Measurements from ENCODE around the gene SORL1. TPM values are rescaled to one million over a fixed set of nuclear protein-coding genes. Genes with fewer than 3 reads are reported as not detected.

SORL1 gene
- total RNA-seq, 1 experiment from 2014 or later = 68.3 TPM

- no peak overlapping the region for H3K23ac ChIP-seq (ENCODE audit: insufficient read length, low read depth, low read length)
- H3K9me3 Mint-ChIP-seq = no peaks in the 10 kb centered on the region; a peak in 1 of 5 replicates
- H3K14ac ChIP-seq (ENCODE audit: insufficient read depth, low read length) = no peak overlapping the region
- no peak overlapping the region for H3K18ac ChIP-seq (ENCODE audit: insufficient read length, low read depth, low read length)
- TF ChIP-seq CTCF (conservative IDR thresholded peaks at IDR 0.05) = no peak
- no peak overlapping the region for H2BK5ac ChIP-seq (ENCODE audit: insufficient read length, low read length)
- no peak for DNase-seq
- no peak overlapping the region for H2BK12ac ChIP-seq (ENCODE audit: insufficient read length, low read depth, low read length)
- H4K91ac ChIP-seq (ENCODE audit: insufficient read length, low read depth, low read length) = no peak overlapping the region
- no peak overlapping the region for H3K56ac ChIP-seq (ENCODE audit: insufficient read length, low read depth, low read length)
- no peaks in the 10 kb centered on the region for H3K79me1 ChIP-seq (ENCODE audit: insufficient read depth, low read depth, low read length, poor library complexity, severe bottlenecking)
- H3K36me3 Mint-ChIP-seq (ENCODE audit: insufficient read depth in 1 of 3, low read depth in 3 of 3) = no peaks in the 10 kb centered on the region; a peak in 1 of 7 replicates
- H3T11ph ChIP-seq (ENCODE audit: low read length) = no peak overlapping the region
- H4K20me1 ChIP-seq (ENCODE audit: control insufficient read depth, insufficient read depth, insufficient read length) = no peaks in the 10 kb centered on the region
- H3K4ac ChIP-seq (ENCODE audit: low read depth, low read length) = no peak overlapping the region
- H3K27me3 Mint-ChIP-seq (ENCODE audit: low read depth) = no peaks in the 10 kb centered on the region
- no peaks in the 10 kb centered on the region for H3K79me2 ChIP-seq (ENCODE audit: insufficient read depth, low read length)
- no peak overlapping the region for H4K8ac ChIP-seq (replicated peaks; ENCODE audit: insufficient read length, low read depth, low read length)
- H3K4me1 Mint-ChIP-seq = peaks cover 5 to 10% of the 10 kb centered on the region in 2 experiments; a peak in 3 of 4 replicates
- H3K4me2 ChIP-seq (ENCODE audit: insufficient read depth, insufficient read length, low read length) = no peak overlapping the region
- no peaks in the 10 kb centered on the region for H3K27me3 ChIP-seq (ENCODE audit: insufficient read depth, low read length)
- H4K5ac ChIP-seq (ENCODE audit: insufficient read length, low read depth, low read length) = no peak overlapping the region
- H3K4me3 Mint-ChIP-seq = no peak overlapping the region
- H3K27ac ChIP-seq (ENCODE audit: insufficient read length, low read depth, low read length) = no peak overlapping the region
- no peak overlapping the region for H2BK15ac ChIP-seq (ENCODE audit: low read depth, low read length)
- no peaks in the 10 kb centered on the region for H3K23me2 ChIP-seq (ENCODE audit: insufficient read length, low read depth, low read length, poor library complexity, severe bottlenecking)
- no peak overlapping the region for H3K27ac Mint-ChIP-seq
- H2AK5ac ChIP-seq (ENCODE audit: insufficient read length, low read length) = no peak overlapping the region
- H2BK20ac ChIP-seq (ENCODE audit: low read depth, low read length, poor library complexity, severe bottlenecking) = no peak overlapping the region
- H3K4me1 ChIP-seq (ENCODE audit: insufficient read depth, low read length) = no peaks in the 10 kb centered on the region
- no peaks in the 10 kb centered on the region for H3K9me3 ChIP-seq (ENCODE audit: control insufficient read depth, low read depth, low read length)
- WGBS (ENCODE audit: extremely low coverage, insufficient read length, low lambda C conversion rate) = no CpG with 5 or more reads among the region's 2 CpGs
- H2AFZ ChIP-seq (ENCODE audit: low read length) = no peak overlapping the region
- H3K9ac ChIP-seq (ENCODE audit: extremely low read depth, insufficient read length, low read length) = no peak overlapping the region
- no peak overlapping the region for H2BK120ac ChIP-seq (ENCODE audit: low read depth, low read length, poor library complexity, severe bottlenecking)
Measured at GRCh38 chr11:121414141-121414913, 37.8 kb upstream of the SORL1 start.

Data from H9 (cell line).